HG03469 (cell line): ENCODE results near the gene MDM4.

Experiments used
- ATAC-seq: cut with Tn5 transposase; IDR thresholded peaks from one replicate; pipeline ENCODE4 v1.9.1; 2021; ENCODE audit warnings: mild to moderate bottlenecking, moderate library complexity, moderate number of reproducible peaks; ENCODE audit not compliant: unreplicated experiment

The MDM4 gene

GRCh38 chr1:204575221-204576190 is 59.3 kb downstream of the MDM4 start:
- no peak for ATAC-seq

DNA sequence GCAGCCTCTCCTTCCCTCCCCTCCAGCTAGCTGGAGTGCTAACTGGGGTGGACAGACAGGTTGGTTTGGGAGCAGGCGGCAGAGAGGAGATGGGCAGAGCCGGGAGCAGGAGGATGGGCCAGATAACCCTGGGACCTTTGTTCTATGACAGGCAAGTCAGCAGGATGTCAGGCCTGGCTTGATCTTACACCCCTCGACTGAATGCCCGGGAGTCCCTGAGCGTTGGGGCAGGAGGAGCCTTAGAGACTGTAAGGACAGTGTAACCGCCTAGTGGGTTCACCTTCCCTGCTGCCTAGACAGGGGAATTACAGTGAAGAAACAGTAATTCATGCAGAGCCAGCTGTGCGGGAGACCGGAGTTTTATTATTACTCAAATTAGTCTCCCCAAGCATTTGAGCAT is 60.2 kb downstream of the MDM4 start:
- ATAC-seq = no peak

GRCh38 chr1:204577794-204578478 is 61.7 kb downstream of the MDM4 start:
- ATAC-seq = no peak

GRCh38 chr1:204578867-204579664 is 62.9 kb downstream of the MDM4 start:
- ATAC-seq = no peak

- ATAC-seq = no peak
These were observed 63.5 kb downstream of the MDM4 start for GRCh38 chr1:204579681-204580080.

DNA sequence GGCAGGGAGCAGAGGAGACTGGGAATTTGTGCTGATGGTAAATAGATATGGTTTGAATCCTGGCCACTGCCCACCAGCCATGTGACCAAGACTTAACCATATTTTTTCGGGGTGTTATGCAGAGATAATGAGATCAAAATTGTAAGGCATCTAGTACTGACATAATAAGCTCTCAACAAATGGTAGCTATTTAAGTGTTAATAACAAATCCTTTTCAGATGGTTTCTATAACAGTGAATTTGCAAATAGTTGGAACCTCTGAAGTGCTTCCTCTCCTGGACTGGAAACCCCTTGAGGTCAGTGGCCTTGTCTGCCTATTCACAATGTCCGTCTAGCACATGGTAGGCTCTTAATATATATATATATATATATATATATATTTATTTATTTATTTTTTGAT is 64.7 kb downstream of the MDM4 start:
- ATAC-seq = no peak

- no peak for ATAC-seq
These were observed 65.6 kb downstream of the MDM4 start for GRCh38 chr1:204581759-204582158.

GRCh38 chr1:204583909-204584632 is 67.9 kb downstream of the MDM4 start:
- no peak for ATAC-seq

GRCh38 chr1:204584699-204585372 is 68.6 kb downstream of the MDM4 start:
- ATAC-seq = no peak

DNA sequence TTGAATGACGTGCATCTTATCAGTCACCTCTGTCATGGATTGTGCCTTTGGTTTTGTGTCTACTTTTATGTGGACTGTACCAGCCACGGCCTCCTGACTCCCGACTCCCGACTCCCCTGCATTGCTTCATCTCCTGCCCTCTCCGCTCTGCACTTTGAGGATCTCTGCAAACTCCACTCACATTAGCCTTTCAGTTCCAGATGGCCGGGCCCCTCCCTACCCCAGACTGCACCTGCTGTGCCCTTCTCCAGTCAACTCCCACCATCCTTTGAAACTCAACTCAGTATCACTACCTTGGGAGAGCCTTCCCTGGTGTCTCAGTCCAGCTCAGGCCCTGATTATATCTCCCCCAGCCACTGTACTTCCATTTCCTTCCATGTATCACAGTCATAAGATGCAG is 71.4 kb downstream of the MDM4 start:
- ATAC-seq = no peak

GRCh38 chr1:204588826-204589225 is 72.6 kb downstream of the MDM4 start:
- ATAC-seq = no peak

- ATAC-seq = no peak
These were observed 73.3 kb downstream of the MDM4 start for GRCh38 chr1:204589409-204590038.

DNA sequence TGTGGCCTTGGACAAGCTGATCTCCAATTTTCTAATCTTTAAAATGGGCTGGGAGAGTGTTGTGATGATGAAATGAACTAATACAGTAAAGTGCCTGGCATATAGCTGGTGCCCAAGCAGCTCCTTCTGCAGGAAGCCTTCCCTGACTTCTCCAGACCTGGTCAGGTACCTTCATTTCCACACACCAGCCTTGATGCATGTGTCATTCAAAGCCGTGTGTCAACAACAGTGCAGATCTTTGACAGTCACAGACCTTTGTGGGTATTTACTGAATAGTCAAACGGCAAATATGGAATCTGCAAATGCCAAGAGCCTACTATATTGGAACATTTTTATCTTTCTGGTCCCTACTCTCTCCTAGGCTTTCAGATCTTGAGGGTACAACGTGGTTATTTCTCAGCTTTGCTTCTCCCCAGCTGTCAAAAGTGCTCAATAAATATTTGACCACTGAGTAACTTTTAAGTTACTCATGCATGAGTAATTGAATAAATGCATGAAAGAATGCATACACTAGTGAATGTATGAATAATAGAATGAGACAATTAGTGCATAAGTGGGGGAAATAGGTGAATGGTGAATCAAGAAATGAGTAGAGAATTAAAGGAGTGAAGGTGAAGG is 75.4 kb downstream of the MDM4 start:
- no peak for ATAC-seq

DNA sequence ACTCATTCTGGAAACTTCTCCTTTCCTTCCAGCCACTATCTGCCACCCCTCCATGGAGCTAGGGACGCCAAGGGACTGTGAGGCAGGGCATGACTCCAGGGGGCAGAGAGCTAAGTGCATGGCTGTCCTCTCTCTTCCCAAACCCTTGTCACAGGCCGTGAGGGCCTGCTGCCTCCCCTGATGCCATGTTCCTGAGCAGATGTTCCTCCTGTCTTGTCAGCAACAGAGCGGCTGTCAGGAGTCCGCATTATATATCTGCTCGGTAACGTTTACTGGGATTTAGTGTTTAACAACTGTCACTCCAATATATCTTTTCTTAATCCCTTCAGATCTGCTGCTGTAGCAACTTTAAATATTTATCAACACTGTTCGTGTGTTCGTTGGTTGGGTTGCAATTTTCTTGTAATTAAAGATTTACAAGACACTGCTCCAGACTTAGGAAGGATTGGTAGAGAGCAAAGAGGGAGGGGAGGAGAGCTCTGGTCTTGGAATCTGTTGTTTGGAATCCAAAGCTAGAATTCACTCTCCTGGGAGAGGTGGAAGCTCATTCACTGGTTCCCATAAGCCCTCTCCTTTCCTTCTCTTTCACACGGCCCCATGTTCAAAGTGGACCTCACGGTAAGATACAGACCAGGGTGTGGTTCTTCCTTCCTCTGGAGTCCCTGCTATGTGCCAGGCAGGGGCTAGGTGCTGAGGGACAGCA is 76.2 kb downstream of the MDM4 start:
- ATAC-seq = no peak

- ATAC-seq = no peak
These were observed 82.2 kb downstream of the MDM4 start for GRCh38 chr1:204598319-204598969.

DNA sequence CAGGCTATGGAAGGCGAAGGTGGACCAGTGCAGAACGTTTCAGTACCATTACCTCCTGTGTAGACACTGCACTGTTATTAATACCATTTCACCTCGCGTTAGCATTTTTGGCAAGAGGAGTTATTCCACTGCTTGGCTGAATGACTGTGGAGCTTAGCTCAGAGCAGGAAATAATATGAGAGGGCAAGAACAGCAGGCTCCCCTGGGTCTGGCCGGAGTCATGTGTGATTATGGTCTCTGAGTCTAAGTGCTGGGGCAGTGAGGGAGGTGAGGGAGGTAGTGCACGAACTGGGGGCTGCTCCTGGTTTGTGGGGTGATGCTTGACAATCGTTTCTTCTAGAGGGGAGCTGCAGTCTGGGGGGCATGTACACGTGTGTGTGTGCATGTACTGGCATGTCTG is 82.9 kb downstream of the MDM4 start:
- no peak for ATAC-seq

DNA sequence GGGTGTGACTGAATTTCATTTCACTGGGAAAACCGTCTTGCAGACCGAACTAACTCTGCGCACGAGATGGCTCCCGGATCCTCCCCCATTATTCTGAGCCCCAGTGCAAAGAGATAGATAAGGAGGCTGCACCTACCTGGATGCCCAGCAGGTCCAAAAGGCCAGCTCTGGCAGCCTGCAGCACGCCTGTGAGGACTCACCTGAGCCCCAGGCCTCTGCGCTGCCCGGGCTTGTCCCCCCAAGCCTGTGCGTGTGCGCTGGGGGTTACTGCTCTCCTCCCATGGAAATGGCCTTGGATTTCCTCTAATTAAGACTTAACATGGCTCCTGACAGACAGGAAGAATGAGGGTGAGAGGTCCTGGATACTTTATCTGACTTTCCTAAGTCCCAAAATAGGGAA is 83.4 kb downstream of the MDM4 start:
- no peak for ATAC-seq

- no peak for ATAC-seq
These were observed 84.0 kb downstream of the MDM4 start for GRCh38 chr1:204600203-204600602.
